SK-N-SH treated with all-trans-retinoic acid at 6 μM for 48 hours (cell line): ENCODE measurements around the gene BCAP29.

Experiments used
- ARNTL ChIP-seq: fragments of 450-650 bp; formaldehyde crosslinking; IDR thresholded peaks from 2 replicates; pipeline ENCODE4 v1.5.0; 2020; ENCODE audit warnings: low read depth, mild to moderate bottlenecking, moderate library complexity, borderline replicate concordance
- BACH2 ChIP-seq: fragments of 250-450 bp; sonication (Bioruptor Pico); IDR thresholded peaks from 2 replicates; pipeline ENCODE4 v1.9.0; 2021; ENCODE audit warnings: mild to moderate bottlenecking, borderline replicate concordance
- CREB5 ChIP-seq: fragments of 250-450 bp; sonication (Bioruptor Pico); IDR thresholded peaks from 2 replicates; pipeline ENCODE4 v1.5.1; 2020; ENCODE audit warnings: low read depth, mild to moderate bottlenecking, moderate library complexity
- GLIS3 ChIP-seq: fragments of 250-450 bp; sonication (Bioruptor Pico); IDR thresholded peaks from 2 replicates; pipeline ENCODE4 v1.5.0; 2020; ENCODE audit warnings: mild to moderate bottlenecking, moderate library complexity
- OSR1 ChIP-seq: fragments of 250-450 bp; sonication (Bioruptor Pico); IDR thresholded peaks from 2 replicates; pipeline ENCODE4 v1.8.0; 2022; ENCODE audit warnings: moderate library complexity, mild to moderate bottlenecking, inconsistent platforms
- PPARA ChIP-seq: fragments of 250-450 bp; sonication (Bioruptor Pico); IDR thresholded peaks from 2 replicates; pipeline ENCODE4 v1.5.0; 2020; ENCODE audit warnings: mild to moderate bottlenecking, borderline replicate concordance
- TOX ChIP-seq: fragments of 250-450 bp; sonication (Bioruptor Pico); IDR thresholded peaks from 2 replicates; pipeline ENCODE4 v1.8.0; 2021; ENCODE audit warnings: mild to moderate bottlenecking, moderate library complexity, borderline replicate concordance
- ZC3H10 ChIP-seq: fragments of 250-450 bp; sonication (Bioruptor Pico); IDR thresholded peaks from 2 replicates; pipeline ENCODE4 v1.5.1; 2021; ENCODE audit warnings: mild to moderate bottlenecking, moderate library complexity
- ZFP3 ChIP-seq: fragments of 250-450 bp; sonication (Bioruptor Pico); IDR thresholded peaks from 2 replicates; pipeline ENCODE4 v1.5.0; 2020; ENCODE audit warnings: mild to moderate bottlenecking, moderate library complexity
- ZNF565 ChIP-seq: fragments of 450-650 bp; formaldehyde crosslinking; conservative IDR thresholded peaks from 2 replicates; pipeline ENCODE4 v1.5.0; 2020; ENCODE audit warnings: low read depth, mild to moderate bottlenecking, moderate library complexity
- ZNF70 ChIP-seq: fragments of 450-650 bp; formaldehyde crosslinking; IDR thresholded peaks from 2 replicates; pipeline ENCODE4 v1.5.0; 2020; ENCODE audit warnings: mild to moderate bottlenecking, moderate library complexity
- TF ChIP-seq, protein P1 (sequence below): fragments of 250-450 bp; sonication (Bioruptor Pico); IDR thresholded peaks from 2 replicates; pipeline ENCODE4 v1.8.0; 2020; ENCODE audit warnings: mild to moderate bottlenecking, moderate library complexity, borderline replicate concordance
- TF ChIP-seq, protein P2 (sequence below): fragments of 250-450 bp; sonication (Bioruptor Pico); IDR thresholded peaks from 2 replicates; pipeline ENCODE4 v1.5.0; 2020; ENCODE audit warnings: mild to moderate bottlenecking, moderate library complexity
- TF ChIP-seq, protein P3 (sequence below): fragments of 250-450 bp; sonication (Bioruptor Pico); IDR thresholded peaks from 2 replicates; pipeline ENCODE4 v1.8.0; 2021; ENCODE audit warnings: low read depth, mild to moderate bottlenecking, moderate library complexity, borderline replicate concordance

DNA sequence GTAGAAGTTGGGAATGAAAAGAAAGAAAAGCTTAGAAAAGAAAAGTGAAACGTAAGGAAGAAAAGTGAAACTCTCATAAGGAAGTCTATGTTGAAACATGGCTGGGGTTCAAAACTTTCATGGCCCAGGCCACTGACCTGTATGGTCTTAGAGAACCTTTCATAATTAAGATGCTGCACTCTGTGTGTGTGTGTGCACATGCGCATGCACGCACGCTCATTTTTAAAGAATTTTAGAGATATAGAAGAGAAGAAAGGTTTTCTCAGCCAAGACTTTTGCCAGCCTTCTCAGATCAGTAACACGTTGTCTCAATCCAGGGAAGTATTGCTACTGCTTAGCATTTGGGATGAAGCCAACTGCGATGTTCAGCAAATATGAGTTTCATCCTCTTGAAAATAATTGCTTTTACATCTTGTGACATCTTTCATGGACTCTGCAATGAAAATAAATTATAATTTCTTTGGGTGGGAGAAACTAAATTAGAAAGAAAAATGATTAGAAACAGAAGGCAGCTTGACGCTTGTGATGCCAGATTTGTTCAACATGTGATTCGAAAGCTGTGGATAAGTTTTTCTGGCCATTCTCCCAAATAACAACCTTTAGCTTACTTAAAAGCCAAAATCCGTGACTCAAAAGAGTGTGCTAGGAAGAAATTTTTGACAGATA is 64.4 kb downstream of the BCAP29 start:
- TF ChIP-seq GLIS3 (no peak), ZNF565 (CRISPR knock-in tag) (no peak), ARNTL (CRISPR knock-in tag) (no peak), PPARA (CRISPR knock-in tag) (no peak), BACH2 (CRISPR knock-in tag) (no peak), OSR1 (CRISPR knock-in tag) (no peak), ZNF70 (CRISPR knock-in tag) (no peak), CREB5 (no peak), ZFP3 (CRISPR knock-in tag) (no peak), ZC3H10 (no peak), TOX (CRISPR knock-in tag) (no peak)
- TF ChIP-seq, protein P1, sequence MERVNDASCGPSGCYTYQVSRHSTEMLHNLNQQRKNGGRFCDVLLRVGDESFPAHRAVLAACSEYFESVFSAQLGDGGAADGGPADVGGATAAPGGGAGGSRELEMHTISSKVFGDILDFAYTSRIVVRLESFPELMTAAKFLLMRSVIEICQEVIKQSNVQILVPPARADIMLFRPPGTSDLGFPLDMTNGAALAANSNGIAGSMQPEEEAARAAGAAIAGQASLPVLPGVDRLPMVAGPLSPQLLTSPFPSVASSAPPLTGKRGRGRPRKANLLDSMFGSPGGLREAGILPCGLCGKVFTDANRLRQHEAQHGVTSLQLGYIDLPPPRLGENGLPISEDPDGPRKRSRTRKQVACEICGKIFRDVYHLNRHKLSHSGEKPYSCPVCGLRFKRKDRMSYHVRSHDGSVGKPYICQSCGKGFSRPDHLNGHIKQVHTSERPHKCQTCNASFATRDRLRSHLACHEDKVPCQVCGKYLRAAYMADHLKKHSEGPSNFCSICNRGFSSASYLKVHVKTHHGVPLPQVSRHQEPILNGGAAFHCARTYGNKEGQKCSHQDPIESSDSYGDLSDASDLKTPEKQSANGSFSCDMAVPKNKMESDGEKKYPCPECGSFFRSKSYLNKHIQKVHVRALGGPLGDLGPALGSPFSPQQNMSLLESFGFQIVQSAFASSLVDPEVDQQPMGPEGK (CRISPR knock-in tag): no peak
- TF ChIP-seq, protein P2, sequence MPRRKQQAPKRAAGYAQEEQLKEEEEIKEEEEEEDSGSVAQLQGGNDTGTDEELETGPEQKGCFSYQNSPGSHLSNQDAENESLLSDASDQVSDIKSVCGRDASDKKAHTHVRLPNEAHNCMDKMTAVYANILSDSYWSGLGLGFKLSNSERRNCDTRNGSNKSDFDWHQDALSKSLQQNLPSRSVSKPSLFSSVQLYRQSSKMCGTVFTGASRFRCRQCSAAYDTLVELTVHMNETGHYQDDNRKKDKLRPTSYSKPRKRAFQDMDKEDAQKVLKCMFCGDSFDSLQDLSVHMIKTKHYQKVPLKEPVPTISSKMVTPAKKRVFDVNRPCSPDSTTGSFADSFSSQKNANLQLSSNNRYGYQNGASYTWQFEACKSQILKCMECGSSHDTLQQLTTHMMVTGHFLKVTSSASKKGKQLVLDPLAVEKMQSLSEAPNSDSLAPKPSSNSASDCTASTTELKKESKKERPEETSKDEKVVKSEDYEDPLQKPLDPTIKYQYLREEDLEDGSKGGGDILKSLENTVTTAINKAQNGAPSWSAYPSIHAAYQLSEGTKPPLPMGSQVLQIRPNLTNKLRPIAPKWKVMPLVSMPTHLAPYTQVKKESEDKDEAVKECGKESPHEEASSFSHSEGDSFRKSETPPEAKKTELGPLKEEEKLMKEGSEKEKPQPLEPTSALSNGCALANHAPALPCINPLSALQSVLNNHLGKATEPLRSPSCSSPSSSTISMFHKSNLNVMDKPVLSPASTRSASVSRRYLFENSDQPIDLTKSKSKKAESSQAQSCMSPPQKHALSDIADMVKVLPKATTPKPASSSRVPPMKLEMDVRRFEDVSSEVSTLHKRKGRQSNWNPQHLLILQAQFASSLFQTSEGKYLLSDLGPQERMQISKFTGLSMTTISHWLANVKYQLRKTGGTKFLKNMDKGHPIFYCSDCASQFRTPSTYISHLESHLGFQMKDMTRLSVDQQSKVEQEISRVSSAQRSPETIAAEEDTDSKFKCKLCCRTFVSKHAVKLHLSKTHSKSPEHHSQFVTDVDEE: no peak
- TF ChIP-seq, protein P3, sequence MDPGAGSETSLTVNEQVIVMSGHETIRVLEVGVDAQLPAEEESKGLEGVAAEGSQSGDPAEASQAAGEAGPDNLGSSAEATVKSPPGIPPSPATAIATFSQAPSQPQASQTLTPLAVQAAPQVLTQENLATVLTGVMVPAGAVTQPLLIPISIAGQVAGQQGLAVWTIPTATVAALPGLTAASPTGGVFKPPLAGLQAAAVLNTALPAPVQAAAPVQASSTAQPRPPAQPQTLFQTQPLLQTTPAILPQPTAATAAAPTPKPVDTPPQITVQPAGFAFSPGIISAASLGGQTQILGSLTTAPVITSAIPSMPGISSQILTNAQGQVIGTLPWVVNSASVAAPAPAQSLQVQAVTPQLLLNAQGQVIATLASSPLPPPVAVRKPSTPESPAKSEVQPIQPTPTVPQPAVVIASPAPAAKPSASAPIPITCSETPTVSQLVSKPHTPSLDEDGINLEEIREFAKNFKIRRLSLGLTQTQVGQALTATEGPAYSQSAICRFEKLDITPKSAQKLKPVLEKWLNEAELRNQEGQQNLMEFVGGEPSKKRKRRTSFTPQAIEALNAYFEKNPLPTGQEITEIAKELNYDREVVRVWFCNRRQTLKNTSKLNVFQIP: no peak
